Measurements from ENCODE around the gene NPM1.
A peak's percentile ranks its signal among the peaks of the same experiment; 100 is the strongest.

GRCh38 chr5:171418316-171418981 is 30.8 kb downstream of the NPM1 start:
- TF ChIP-seq POLR2AphosphoS5 (IDR thresholded peaks at IDR 0.05): peak in 1 of 3 donors; percentile 44
- TF ChIP-seq CTCF (IDR thresholded peaks at IDR 0.05): peak in 5 of 7 experiments; percentile 83 to 95 (median 91)
- no peak for TF ChIP-seq POLR2A (IDR thresholded peaks at IDR 0.05)
- no peak for TF ChIP-seq EP300 (IDR thresholded peaks at IDR 0.05)
